OCI-LY1 (cell line): Measurements from ENCODE around the gene E2F4.

Source experiments
- H2AFZ ChIP-seq: fragments of 200-600 bp; sonication (generic), shearing (Covaris generic); 2 replicates; pipeline ENCODE4 v1.6.0; 2014; ENCODE audit warnings: antibody characterized with exemption, mild to moderate bottlenecking, low read length
- H3F3A ChIP-seq: fragments of 200-600 bp; sonication (generic), shearing (Covaris generic); 2 replicates; pipeline ENCODE4 v1.6.0; 2014; ENCODE audit warnings: mild to moderate bottlenecking, antibody characterized with exemption, low read length, moderate library complexity; ENCODE audit not compliant: insufficient read depth
- H3K27ac ChIP-seq: fragments of 200-600 bp; sonication (generic); 2 replicates; pipeline ENCODE4 v1.5.1; 2014; ENCODE audit warnings: low read length, mixed run types, mild to moderate bottlenecking, low read depth; ENCODE audit not compliant: poor library complexity, severe bottlenecking
- H3K27me3 ChIP-seq: fragments of 200-600 bp; sonication (generic); 2 replicates; pipeline ENCODE4 v1.6.0; 2014; ENCODE audit warnings: antibody characterized with exemption, mild to moderate bottlenecking, low read length, moderate library complexity; ENCODE audit not compliant: insufficient read depth
- H3K36me3 ChIP-seq: fragments of 200-600 bp; sonication (generic); 2 replicates; pipeline ENCODE4 v1.6.1; 2014; ENCODE audit warnings: mild to moderate bottlenecking, antibody characterized with exemption, low read length, moderate library complexity, mixed read lengths; ENCODE audit not compliant: insufficient read depth
- H3K4me1 ChIP-seq: fragments of 200-600 bp; sonication (generic); 2 replicates; pipeline ENCODE4 v1.5.1; 2014; ENCODE audit warnings: mild to moderate bottlenecking, low read length, moderate library complexity; ENCODE audit not compliant: insufficient read depth, severe bottlenecking
- H3K4me2 ChIP-seq: fragments of 200-600 bp; sonication (generic), shearing (Covaris generic); 2 replicates; pipeline ENCODE4 v1.6.1; 2014; ENCODE audit warnings: low read length
- H3K4me3 ChIP-seq: fragments of 200-600 bp; sonication (generic); 2 replicates; pipeline ENCODE4 v1.5.1; 2014; ENCODE audit warnings: low read length, low read depth, mild to moderate bottlenecking, mixed read lengths; ENCODE audit not compliant: poor library complexity, severe bottlenecking
- H3K79me2 ChIP-seq: fragments of 200-600 bp; shearing (Covaris generic); 2 replicates; pipeline ENCODE4 v1.6.1; 2016; ENCODE audit warnings: mixed run types, low read length, mixed read lengths; ENCODE audit not compliant: insufficient read depth
- H3K9ac ChIP-seq: fragments of 200-600 bp; sonication (generic), shearing (Covaris generic); 2 replicates; pipeline ENCODE4 v1.6.1; 2014; ENCODE audit warnings: mild to moderate bottlenecking, low read length, mixed read lengths
- H3K9me2 ChIP-seq: fragments of 200-600 bp; sonication (generic), shearing (Covaris generic); 2 replicates; pipeline ENCODE4 v1.6.1; 2014; ENCODE audit warnings: low read depth, mild to moderate bottlenecking, low read length, mixed read lengths
- H3K9me3 ChIP-seq: fragments of 200-600 bp; shearing (Covaris generic); 2 replicates; pipeline ENCODE4 v1.6.1; 2014; ENCODE audit warnings: low read length, mixed read lengths
- H4K20me1 ChIP-seq: fragments of 200-600 bp; sonication (generic), shearing (Covaris generic); 2 replicates; pipeline ENCODE4 v1.6.0; 2016; ENCODE audit warnings: mild to moderate bottlenecking, low read length; ENCODE audit not compliant: insufficient read depth
- CTCF ChIP-seq: fragments of 200-600 bp; sonication (generic), shearing (Covaris generic); IDR thresholded peaks from 2 replicates; pipeline ENCODE4 v1.5.1; 2017; ENCODE audit warnings: mild to moderate bottlenecking, antibody characterized with exemption, low read length, moderate library complexity, mixed read lengths
- EZH2 ChIP-seq: fragments of 200-600 bp; sonication (generic), shearing (Covaris generic); IDR thresholded peaks from 2 replicates; pipeline ENCODE4 v1.8.0; 2017; ENCODE audit warnings: borderline replicate concordance, mixed run types, mild to moderate bottlenecking, antibody characterized with exemption, low read length, moderate library complexity, mixed read lengths

E2F4 gene

GRCh38 chr16:67157106-67157748 is 34.7 kb upstream of the E2F4 start:
- Histone ChIP-seq H3K9ac (no peak overlapping the region), H3K27ac (no peak overlapping the region), H3F3A (no peaks in the 10 kb centered on the region), H3K36me3 (no peaks in the 10 kb centered on the region), H4K20me1 (no peaks in the 10 kb centered on the region), H3K27me3 (no peaks in the 10 kb centered on the region), H3K9me2 (no peaks in the 10 kb centered on the region), H3K4me3 (no peak overlapping the region), H3K9me3 (no peaks in the 10 kb centered on the region), H3K79me2 (no peaks in the 10 kb centered on the region), H2AFZ (no peak overlapping the region), H3K4me2 (no peak overlapping the region), H3K4me1 (peaks cover 20% of the 10 kb centered on the region)
- TF ChIP-seq EZH2 (no peak), CTCF (no peak)

GRCh38 chr16:67157892-67158635 is 33.9 kb upstream of the E2F4 start:
- H3K9ac ChIP-seq: no peak overlapping the region
- peaks cover 22% of the 10 kb centered on the region for H3K4me1 ChIP-seq
- no peak overlapping the region for H3K4me3 ChIP-seq
- no peak overlapping the region for H3K27ac ChIP-seq
- no peak overlapping the region for H3K4me2 ChIP-seq
- H3K9me2 ChIP-seq: no peaks in the 10 kb centered on the region
- no peak overlapping the region for H2AFZ ChIP-seq
- no peaks in the 10 kb centered on the region for H4K20me1 ChIP-seq
- no peaks in the 10 kb centered on the region for H3K79me2 ChIP-seq
- no peaks in the 10 kb centered on the region; the same call in 1 of the 2 replicates for H3K27me3 ChIP-seq
- no peaks in the 10 kb centered on the region for H3F3A ChIP-seq
- H3K9me3 ChIP-seq: no peaks in the 10 kb centered on the region
- H3K36me3 ChIP-seq: no peaks in the 10 kb centered on the region
- TF ChIP-seq CTCF (no peak), EZH2 (no peak)

GRCh38 chr16:67158637-67159600 is 33.0 kb upstream of the E2F4 start:
- Histone ChIP-seq H3K27me3 (no peaks in the 10 kb centered on the region; the same call in 1 of the 2 replicates), H3F3A (no peaks in the 10 kb centered on the region), H4K20me1 (no peaks in the 10 kb centered on the region), H3K4me3 (peak overlapping the region; percentile 76), H3K9me3 (no peaks in the 10 kb centered on the region), H2AFZ (no peak overlapping the region), H3K4me1 (peaks cover 30% of the 10 kb centered on the region), H3K36me3 (no peaks in the 10 kb centered on the region), H3K9ac (peak overlapping the region; percentile 67), H3K79me2 (no peaks in the 10 kb centered on the region), H3K4me2 (peak overlapping the region; percentile 53), H3K27ac (no peak overlapping the region), H3K9me2 (no peaks in the 10 kb centered on the region)
- TF ChIP-seq CTCF: no peak
- TF ChIP-seq EZH2: no peak
